Trophoblast cell (in vitro differentiated cells and primary cell): ENCODE results near the gene MYPN.
A peak's percentile ranks its signal among the peaks of the same experiment; 100 is the strongest.

Source experiments
- DNase-seq, 2 donors: peaks; one replicate each; pipeline ENCODE4 v3.0.0-alpha.2; 2016
- H2AFZ ChIP-seq: 2 replicates; pipeline ENCODE4 v1.6.1; 2013; ENCODE audit warnings: low read length, moderate library complexity, mild to moderate bottlenecking; ENCODE audit not compliant: insufficient read depth, poor library complexity
- H2AK5ac ChIP-seq: 2 replicates; pipeline ENCODE4 v1.6.1; 2013; ENCODE audit warnings: mild to moderate bottlenecking, low read length
- H2BK120ac ChIP-seq: 2 replicates; pipeline ENCODE4 v1.6.1; 2013; ENCODE audit warnings: low read length, mild to moderate bottlenecking, moderate library complexity; ENCODE audit not compliant: insufficient read depth, poor library complexity
- H2BK12ac ChIP-seq: 2 replicates; pipeline ENCODE4 v1.6.1; 2013; ENCODE audit warnings: mild to moderate bottlenecking, low read length, moderate library complexity
- H2BK5ac ChIP-seq: 2 replicates; pipeline ENCODE4 v1.6.1; 2013; ENCODE audit warnings: low read length, low read depth, moderate library complexity, mild to moderate bottlenecking; ENCODE audit not compliant: poor library complexity
- H3K14ac ChIP-seq: 2 replicates; pipeline ENCODE4 v1.6.1; 2013; ENCODE audit warnings: mild to moderate bottlenecking, low read length
- H3K18ac ChIP-seq: 2 replicates; pipeline ENCODE4 v1.6.1; 2013; ENCODE audit warnings: mild to moderate bottlenecking, low read length
- H3K23ac ChIP-seq: 2 replicates; pipeline ENCODE4 v1.6.1; 2013; ENCODE audit warnings: low read length
- H3K27ac ChIP-seq: 2 replicates; pipeline ENCODE4 v1.5.1; 2013; ENCODE audit warnings: low read depth, mild to moderate bottlenecking, inconsistent platforms, low read length, moderate library complexity
- H3K27me3 ChIP-seq: 2 replicates; pipeline ENCODE4 v1.6.1; 2013; ENCODE audit warnings: inconsistent platforms, mild to moderate bottlenecking, low read length, moderate library complexity; ENCODE audit not compliant: insufficient read depth
- H3K36me3 ChIP-seq, 2 experiments: 1 replicate in 1 of 2; 2 replicates in 1 of 2; pipeline ENCODE4 v1.6.1; 2013; ENCODE audit warnings: low read length in 2 of 2, mild to moderate bottlenecking in 2 of 2, moderate library complexity in 1 of 2; ENCODE audit not compliant: insufficient read depth in 2 of 2, control insufficient read depth in 1 of 2
- H3K4ac ChIP-seq: 2 replicates; pipeline ENCODE4 v1.6.1; 2013; ENCODE audit warnings: low read depth, mild to moderate bottlenecking, low read length, moderate library complexity
- H3K4me1 ChIP-seq, 2 experiments: 1 replicate in 1 of 2; 2 replicates in 1 of 2; pipeline ENCODE4 v1.6.1; 2013; ENCODE audit warnings: low read length in 2 of 2, mild to moderate bottlenecking in 2 of 2, moderate library complexity in 1 of 2; ENCODE audit not compliant: insufficient read depth in 2 of 2, control insufficient read depth in 1 of 2
- H3K4me2 ChIP-seq: 2 replicates; pipeline ENCODE4 v1.6.1; 2013; ENCODE audit warnings: inconsistent platforms, mild to moderate bottlenecking, low read length, moderate library complexity
- H3K4me3 ChIP-seq: 2 replicates; pipeline ENCODE4 v1.5.1; 2013; ENCODE audit warnings: mild to moderate bottlenecking, low read depth, low read length, inconsistent platforms
- H3K79me1 ChIP-seq: one replicate; pipeline ENCODE4 v1.6.1; 2013; ENCODE audit warnings: low read length
- H3K79me2 ChIP-seq: 2 replicates; pipeline ENCODE4 v1.6.1; 2013; ENCODE audit warnings: low read length, mild to moderate bottlenecking; ENCODE audit not compliant: control insufficient read depth, insufficient read depth, poor library complexity
- H3K9ac ChIP-seq: 2 replicates; pipeline ENCODE4 v1.6.1; 2013; ENCODE audit warnings: mild to moderate bottlenecking, low read length
- H3K9me3 ChIP-seq: 2 replicates; pipeline ENCODE4 v1.6.1; 2013; ENCODE audit warnings: low read depth, mild to moderate bottlenecking, control low read depth, inconsistent platforms, low read length; ENCODE audit not compliant: insufficient read depth
- H4K12ac ChIP-seq: 2 replicates; pipeline ENCODE4 v1.6.1; 2013; ENCODE audit warnings: low read depth, mild to moderate bottlenecking, low read length, moderate library complexity
- H4K8ac ChIP-seq: 2 replicates; pipeline ENCODE4 v1.6.1; 2013; ENCODE audit warnings: low read depth, mild to moderate bottlenecking, low read length, moderate library complexity
- H4K91ac ChIP-seq: one replicate; pipeline ENCODE4 v1.6.1; 2013; ENCODE audit warnings: low read depth, mild to moderate bottlenecking, low read length, moderate library complexity
- WGBS: extraction: QIAGEN DNeasy Blood & Tissue Kit; methylation state at CpG from one replicate; pipeline ENCODE4 v1.1.7; 2013; ENCODE audit warnings: missing lambda C conversion rate; ENCODE audit not compliant: insufficient read length, insufficient coverage; ENCODE audit errors: extremely low coverage; 5-methylcytosine and 5-hydroxymethylcytosine counted together

Gene MYPN

GRCh38 chr10:68212721-68213352 lies 103.5 kb downstream of the MYPN start:
- Histone ChIP-seq H3K4me1 (no peaks in the 10 kb centered on the region), H4K8ac (no peak overlapping the region), H4K91ac (no peak overlapping the region), H3K4ac (no peak overlapping the region), H2BK120ac (no peak overlapping the region), H2AFZ (no peak overlapping the region), H3K27me3 (no peaks in the 10 kb centered on the region), H3K27ac (no peak overlapping the region), H2BK5ac (no peak overlapping the region), H2BK12ac (no peak overlapping the region), H3K4me2 (no peak overlapping the region), H2AK5ac (no peak overlapping the region), H3K14ac (no peak overlapping the region), H3K36me3 (no peaks in the 10 kb centered on the region), H3K4me3 (no peak overlapping the region), H3K79me2 (no peaks in the 10 kb centered on the region), H3K9me3 (no peaks in the 10 kb centered on the region), H3K79me1 (no peaks in the 10 kb centered on the region), H3K23ac (no peak overlapping the region), H4K12ac (no peak overlapping the region), H3K9ac (no peak overlapping the region), H3K18ac (no peak overlapping the region)
- peak in 1 of 2 donors; percentile 64 for DNase-seq
- no CpG with 5 or more reads among the region's 8 CpGs for WGBS

GRCh38 chr10:68218786-68219185 lies 109.5 kb downstream of the MYPN start:
- Histone ChIP-seq H2AK5ac (no peak overlapping the region), H3K9me3 (no peaks in the 10 kb centered on the region), H2BK120ac (no peak overlapping the region), H3K4ac (no peak overlapping the region), H3K79me1 (no peaks in the 10 kb centered on the region), H2BK5ac (no peak overlapping the region), H3K27ac (no peak overlapping the region), H4K8ac (no peak overlapping the region), H3K4me1 (no peaks in the 10 kb centered on the region), H3K4me2 (no peak overlapping the region), H4K91ac (no peak overlapping the region), H3K4me3 (no peak overlapping the region), H3K79me2 (no peaks in the 10 kb centered on the region), H3K14ac (no peak overlapping the region), H2BK12ac (no peak overlapping the region), H3K23ac (no peak overlapping the region), H4K12ac (no peak overlapping the region), H2AFZ (no peak overlapping the region), H3K9ac (no peak overlapping the region), H3K18ac (no peak overlapping the region), H3K36me3 (no peaks in the 10 kb centered on the region), H3K27me3 (no peaks in the 10 kb centered on the region)
- no peak for DNase-seq
- no CpG with 5 or more reads among the region's 4 CpGs for WGBS

- Histone ChIP-seq H2BK120ac (no peak overlapping the region), H3K4ac (no peak overlapping the region), H2AK5ac (no peak overlapping the region), H3K79me1 (no peaks in the 10 kb centered on the region), H3K18ac (no peak overlapping the region), H3K9me3 (no peaks in the 10 kb centered on the region), H3K27ac (no peak overlapping the region), H3K14ac (no peak overlapping the region), H3K36me3 (no peaks in the 10 kb centered on the region), H4K91ac (no peak overlapping the region), H3K4me1 (no peaks in the 10 kb centered on the region), H3K27me3 (no peaks in the 10 kb centered on the region), H3K9ac (no peak overlapping the region), H3K23ac (no peak overlapping the region), H2BK12ac (no peak overlapping the region), H3K4me2 (no peak overlapping the region), H3K79me2 (no peaks in the 10 kb centered on the region), H2BK5ac (no peak overlapping the region), H3K4me3 (no peak overlapping the region), H2AFZ (no peak overlapping the region), H4K8ac (no peak overlapping the region), H4K12ac (no peak overlapping the region)
- no peak for DNase-seq
Observed at GRCh38 chr10:68221196-68221595, 111.9 kb downstream of the MYPN start.

- no peaks in the 10 kb centered on the region for H3K36me3 ChIP-seq
- H3K9me3 ChIP-seq: no peaks in the 10 kb centered on the region
- H4K91ac ChIP-seq: no peak overlapping the region
- no peak overlapping the region for H3K14ac ChIP-seq
- DNase-seq: no peak
- H3K79me1 ChIP-seq: no peaks in the 10 kb centered on the region
- no peak overlapping the region for H2AFZ ChIP-seq
- no peak overlapping the region for H4K8ac ChIP-seq
- H3K4me2 ChIP-seq: no peak overlapping the region
- H2BK12ac ChIP-seq: no peak overlapping the region
- H2BK120ac ChIP-seq: no peak overlapping the region
- no peak overlapping the region for H4K12ac ChIP-seq
- no peaks in the 10 kb centered on the region for H3K79me2 ChIP-seq
- no peaks in the 10 kb centered on the region for H3K4me1 ChIP-seq
- H3K4ac ChIP-seq: no peak overlapping the region
- H3K27ac ChIP-seq: no peak overlapping the region
- H3K9ac ChIP-seq: no peak overlapping the region
- H3K23ac ChIP-seq: no peak overlapping the region
- no peak overlapping the region for H2BK5ac ChIP-seq
- H3K4me3 ChIP-seq: no peak overlapping the region
- no peak overlapping the region for H2AK5ac ChIP-seq
- H3K27me3 ChIP-seq: no peaks in the 10 kb centered on the region
- H3K18ac ChIP-seq: no peak overlapping the region
- WGBS: no CpG with 5 or more reads among the region's 2 CpGs
Observed at GRCh38 chr10:68222391-68222790, 113.1 kb downstream of the MYPN start.
